ENCODE results near the gene EEIG1. TPM values are rescaled to one million over a fixed set of nuclear protein-coding genes. Genes with fewer than 3 reads are reported as not detected.

The EEIG1 gene
- total RNA-seq, 4 donors from 2014 or later, result 7.0 to 22.0 (median 16.3) TPM

DNA sequence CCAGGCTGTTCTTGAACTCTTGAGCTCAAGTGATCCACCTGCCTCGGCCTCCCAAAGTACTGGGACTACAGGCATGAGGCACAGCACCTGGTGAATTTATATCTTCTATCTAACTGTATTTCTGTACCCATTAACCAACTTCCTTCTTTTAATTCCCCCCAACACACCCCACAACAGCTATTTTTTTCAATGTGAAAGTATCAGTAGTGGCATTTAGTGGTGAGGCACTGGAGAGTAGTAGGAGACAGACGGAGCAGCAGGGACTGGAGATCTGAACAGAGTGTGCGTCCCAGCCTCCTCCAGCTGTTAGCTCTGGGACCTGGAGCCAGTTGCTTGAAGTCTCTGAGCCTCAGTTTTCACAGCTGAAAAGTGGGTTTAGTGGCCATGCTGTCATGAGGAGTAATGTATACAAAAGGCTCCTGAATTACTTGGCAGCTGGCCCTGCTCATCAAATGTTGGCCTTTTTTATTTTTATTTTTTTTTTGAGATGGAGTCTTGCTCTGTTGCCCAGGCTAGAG lies 11.0 kb upstream of the EEIG1 start:
- no peak overlapping the region for H3K4me3 ChIP-seq
- no peak overlapping the region for H3K27ac ChIP-seq
- no peaks in the 10 kb centered on the region for H3K27me3 ChIP-seq
- WGBS, 2 donors (ENCODE audit: low coverage in 1 of 2), result 100% methylated on average over 1 of the region's 3 CpGs; no CpG with 5 or more reads in 1 of the 2 donors
- H3K4me1 ChIP-seq, result peaks cover 0 to 5% (median 0%) of the 10 kb centered on the region in 3 donors
- no peak for ATAC-seq
- H3K36me3 ChIP-seq, result no peaks in the 10 kb centered on the region
- no peaks in the 10 kb centered on the region for H3K9me3 ChIP-seq
- no peak for TF ChIP-seq EP300 (IDR thresholded peaks at IDR 0.05)
- TF ChIP-seq POLR2A (IDR thresholded peaks at IDR 0.05), result no peak
- no peak for TF ChIP-seq POLR2AphosphoS5 (IDR thresholded peaks at IDR 0.05)
- TF ChIP-seq CTCF (IDR thresholded peaks at IDR 0.05), result no peak

- Histone ChIP-seq H3K4me3 (no peak overlapping the region), H3K27me3 (no peaks in the 10 kb centered on the region), H3K9me3 (no peaks in the 10 kb centered on the region), H3K27ac (no peak overlapping the region), H3K4me1 (peaks cover 0 to 5% (median 0%) of the 10 kb centered on the region in 3 donors), H3K36me3 (no peaks in the 10 kb centered on the region)
- no peak for TF ChIP-seq POLR2AphosphoS5 (IDR thresholded peaks at IDR 0.05)
- no peak for TF ChIP-seq CTCF (IDR thresholded peaks at IDR 0.05)
- TF ChIP-seq POLR2A (IDR thresholded peaks at IDR 0.05), result no peak
- TF ChIP-seq EP300 (IDR thresholded peaks at IDR 0.05), result no peak
- WGBS, 2 donors (ENCODE audit: low coverage in 1 of 2), result 46 to 61% methylated on average over 6 to 9 of the region's 10 CpGs
- ATAC-seq, result no peak
These were observed 10.4 kb upstream of the EEIG1 start for GRCh38 chr9:127991017-127991756.

- WGBS, 2 donors (ENCODE audit: low coverage in 1 of 2), result 79 to 82% methylated on average over 1 to 2 of the region's 3 CpGs
- Histone ChIP-seq H3K36me3 (no peaks in the 10 kb centered on the region), H3K4me1 (peaks cover 0 to 5% (median 0%) of the 10 kb centered on the region in 3 donors), H3K27me3 (no peaks in the 10 kb centered on the region), H3K9me3 (no peaks in the 10 kb centered on the region), H3K27ac (no peak overlapping the region), H3K4me3 (no peak overlapping the region)
- no peak for ATAC-seq
- no peak for TF ChIP-seq POLR2AphosphoS5 (IDR thresholded peaks at IDR 0.05)
- TF ChIP-seq POLR2A (IDR thresholded peaks at IDR 0.05), result no peak
- TF ChIP-seq EP300 (IDR thresholded peaks at IDR 0.05), result no peak
These were observed 9.8 kb upstream of the EEIG1 start for GRCh38 chr9:127990554-127990953.

GRCh38 chr9:127989094-127989493 lies 8.3 kb upstream of the EEIG1 start:
- H3K36me3 ChIP-seq, result no peaks in the 10 kb centered on the region
- no peak overlapping the region for H3K27ac ChIP-seq
- ATAC-seq, result no peak
- H3K4me3 ChIP-seq, result no peak overlapping the region
- WGBS, 2 donors (ENCODE audit: low coverage in 1 of 2), result 63 to 100% methylated on average over 2 to 3 of the region's 4 CpGs
- H3K27me3 ChIP-seq, result no peaks in the 10 kb centered on the region
- TF ChIP-seq EP300 (IDR thresholded peaks at IDR 0.05) (no peak), POLR2A (IDR thresholded peaks at IDR 0.05) (no peak), CTCF (IDR thresholded peaks at IDR 0.05) (no peak), POLR2AphosphoS5 (IDR thresholded peaks at IDR 0.05) (no peak)
- no peaks in the 10 kb centered on the region for H3K9me3 ChIP-seq
- H3K4me1 ChIP-seq, result peaks cover 0 to 5% (median 0%) of the 10 kb centered on the region in 3 donors

DNA sequence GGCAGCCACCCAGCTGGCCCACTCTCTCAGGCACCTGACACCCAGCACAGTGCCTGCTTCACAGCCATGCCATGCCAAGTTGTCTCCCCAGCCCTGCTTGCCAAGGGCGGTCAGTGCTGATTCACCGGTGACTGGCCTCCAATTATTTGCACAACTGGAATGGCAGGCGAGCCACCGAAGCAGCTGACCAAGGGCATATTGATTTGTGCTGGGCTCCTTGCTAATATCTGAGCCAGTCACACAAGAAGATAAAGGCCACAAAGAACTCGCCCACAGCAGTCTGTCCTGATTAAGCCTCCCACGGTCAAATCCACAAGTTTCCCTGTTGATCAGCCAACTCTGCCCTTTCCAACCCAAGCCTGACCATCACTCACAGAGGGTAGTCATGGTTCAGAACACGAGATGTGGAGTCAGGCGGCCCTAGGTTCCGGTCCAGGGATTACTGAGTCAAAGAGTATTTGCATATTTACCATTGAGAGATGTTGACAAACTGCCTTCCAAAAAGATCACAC lies 6.4 kb upstream of the EEIG1 start:
- no peaks in the 10 kb centered on the region for H3K9me3 ChIP-seq
- H3K4me3 ChIP-seq, result no peak overlapping the region
- no peaks in the 10 kb centered on the region for H3K27me3 ChIP-seq
- 98 to 100% methylated on average over 3 to 4 of the region's 9 CpGs for WGBS, 2 donors (ENCODE audit: low coverage in 1 of 2)
- peaks cover 0 to 13% (median 0%) of the 10 kb centered on the region in 3 donors for H3K4me1 ChIP-seq
- H3K27ac ChIP-seq, result no peak overlapping the region
- no peaks in the 10 kb centered on the region for H3K36me3 ChIP-seq
- TF ChIP-seq CTCF (IDR thresholded peaks at IDR 0.05), result no peak
- no peak for TF ChIP-seq EP300 (IDR thresholded peaks at IDR 0.05)
- no peak for TF ChIP-seq POLR2AphosphoS5 (IDR thresholded peaks at IDR 0.05)
- TF ChIP-seq POLR2A (IDR thresholded peaks at IDR 0.05), result no peak
- ATAC-seq, result no peak
